ENCODE data around the gene TMEM242.

The TMEM242 gene

DNA sequence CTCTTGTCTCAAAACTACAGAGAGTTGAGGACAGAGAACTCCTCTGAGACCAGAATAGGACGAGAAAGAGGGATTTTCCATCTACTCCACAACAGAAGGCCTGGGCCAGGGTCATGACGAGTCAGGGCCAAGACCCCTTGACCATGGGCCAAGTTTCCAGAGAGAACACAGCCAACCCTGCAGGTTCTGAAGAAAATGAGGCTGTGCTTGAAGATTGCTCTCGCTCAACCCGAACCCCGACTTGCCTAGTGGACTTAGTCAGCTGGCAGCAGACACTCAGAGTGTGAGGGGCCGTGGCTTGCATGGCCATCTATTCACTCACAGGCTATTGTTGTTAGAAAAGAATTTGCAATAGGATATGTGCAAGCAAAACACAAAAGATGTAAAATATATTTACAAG lies 54.5 kb downstream of the TMEM242 start:
- DNase-seq: no peak

GRCh38 chr6:157268396-157268795 lies 54.9 kb downstream of the TMEM242 start:
- DNase-seq: no peak

DNA sequence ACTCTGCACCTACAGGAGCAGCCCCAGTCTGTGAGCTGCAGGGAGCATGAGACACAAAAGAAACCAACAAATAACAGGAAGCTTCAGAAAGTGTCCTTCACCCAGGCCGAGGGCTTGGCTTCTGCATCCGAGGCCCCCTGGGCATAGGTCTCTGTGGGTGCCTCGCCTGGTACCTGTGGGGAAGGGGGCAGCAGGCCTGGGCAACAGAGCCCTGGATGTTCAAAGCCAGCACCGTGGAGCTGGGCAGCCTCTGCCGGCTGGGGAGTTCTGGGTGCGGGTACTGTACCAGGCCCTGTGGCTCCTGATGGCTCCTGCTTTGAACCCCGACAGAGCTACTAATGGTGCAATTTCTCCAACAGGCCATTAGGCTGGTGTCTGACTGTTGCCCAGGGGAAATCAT lies 55.7 kb downstream of the TMEM242 start:
- DNase-seq: no peak

DNA sequence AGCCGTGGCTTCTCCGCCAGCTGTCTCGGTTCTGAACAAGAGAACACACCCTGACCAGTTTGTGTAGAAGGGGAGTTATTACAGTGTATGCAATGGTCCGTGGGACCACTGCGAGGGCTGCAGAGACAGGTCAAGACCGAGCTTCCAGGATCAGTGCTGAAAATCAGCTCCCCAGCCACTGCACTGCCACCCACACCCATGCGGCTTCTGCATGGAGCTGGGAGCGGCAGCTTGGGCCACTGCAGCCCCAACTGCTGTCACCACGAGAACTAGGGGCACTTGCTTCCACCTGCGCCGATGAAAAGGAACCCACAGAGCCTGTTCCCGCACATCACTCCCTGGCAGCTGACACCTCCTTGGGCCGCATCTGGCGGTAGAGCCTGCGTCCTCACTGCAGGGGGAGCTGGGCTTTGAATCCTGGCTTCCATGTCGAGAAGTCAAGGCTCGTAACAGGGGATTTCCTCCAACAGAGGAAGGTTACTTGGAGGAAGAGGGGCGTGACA lies 56.2 kb downstream of the TMEM242 start:
- DNase-seq: no peak

DNA sequence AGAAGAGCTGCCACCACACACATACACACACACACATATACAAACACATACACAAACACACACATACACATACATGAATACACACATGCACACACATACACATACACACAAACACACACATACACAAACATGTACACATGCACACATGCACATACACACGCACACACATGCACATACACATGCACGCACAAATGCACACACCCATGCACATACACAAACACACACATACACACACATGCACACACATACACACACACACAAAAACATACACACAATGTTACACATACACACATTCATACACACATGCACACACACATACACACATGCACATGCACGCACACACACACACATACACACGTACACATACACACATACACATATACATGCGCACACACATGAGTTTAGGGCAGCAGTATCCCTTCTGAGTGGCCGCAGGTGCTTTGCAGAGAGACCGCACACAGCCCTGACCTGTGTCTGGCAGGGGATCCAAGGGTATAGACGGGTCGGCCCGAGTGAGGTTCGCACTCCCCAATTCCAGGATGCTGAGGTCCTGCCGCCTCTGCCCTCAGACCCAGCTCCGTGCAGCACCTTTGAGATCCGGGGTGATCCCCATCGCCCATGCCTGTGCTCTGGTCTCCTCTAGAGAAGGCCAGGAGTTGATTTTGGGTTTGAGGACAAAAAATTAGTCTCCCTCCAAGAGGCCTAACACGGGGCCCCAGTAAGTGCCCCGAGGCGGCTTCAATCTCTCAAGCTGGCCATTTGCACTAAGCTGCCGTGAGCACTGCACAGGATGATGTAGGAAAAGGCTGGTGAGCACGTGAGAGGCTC lies 56.8 kb downstream of the TMEM242 start:
- DNase-seq: no peak

DNA sequence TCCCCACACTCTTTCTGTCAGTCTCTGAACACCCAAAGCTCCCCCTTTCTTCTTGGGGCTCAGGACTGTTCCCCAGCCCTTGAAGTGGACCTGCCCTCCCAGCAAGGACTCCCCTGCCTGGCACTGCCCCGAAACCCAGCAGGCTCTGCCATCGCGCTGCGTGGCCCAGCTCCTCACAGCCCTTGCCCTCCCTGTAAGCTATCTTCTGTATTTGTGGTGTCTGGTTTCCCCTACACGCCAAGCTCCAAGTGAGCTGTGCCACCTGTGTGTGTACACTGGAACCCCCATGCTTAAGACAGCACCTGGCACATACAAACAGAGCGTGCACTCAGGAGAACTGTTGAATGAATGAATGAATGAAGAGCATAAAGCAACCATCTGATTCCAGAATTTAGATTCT lies 57.7 kb downstream of the TMEM242 start:
- no peak for DNase-seq

DNA sequence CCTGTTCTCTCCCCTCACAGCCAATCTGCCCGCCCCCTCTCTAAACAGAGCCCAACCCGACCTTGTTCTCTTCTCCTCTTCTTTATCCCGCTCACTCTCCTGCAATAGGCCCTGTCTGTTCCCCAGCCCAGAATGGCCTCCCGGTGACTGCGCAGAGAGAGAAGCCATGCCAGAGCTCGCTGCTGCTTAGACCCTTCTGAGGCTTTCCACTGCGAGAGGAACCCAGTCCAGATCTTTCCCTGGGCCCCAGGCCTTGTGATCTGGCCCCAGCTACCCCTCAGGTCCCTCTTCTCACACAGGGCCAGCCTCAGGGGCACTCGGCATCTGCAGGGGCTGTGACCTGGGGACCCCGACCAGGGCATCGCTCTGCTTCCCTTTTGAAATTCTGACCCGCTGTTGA lies 58.1 kb downstream of the TMEM242 start:
- DNase-seq: no peak

GRCh38 chr6:157264701-157265100 lies 58.6 kb downstream of the TMEM242 start:
- DNase-seq: no peak

DNA sequence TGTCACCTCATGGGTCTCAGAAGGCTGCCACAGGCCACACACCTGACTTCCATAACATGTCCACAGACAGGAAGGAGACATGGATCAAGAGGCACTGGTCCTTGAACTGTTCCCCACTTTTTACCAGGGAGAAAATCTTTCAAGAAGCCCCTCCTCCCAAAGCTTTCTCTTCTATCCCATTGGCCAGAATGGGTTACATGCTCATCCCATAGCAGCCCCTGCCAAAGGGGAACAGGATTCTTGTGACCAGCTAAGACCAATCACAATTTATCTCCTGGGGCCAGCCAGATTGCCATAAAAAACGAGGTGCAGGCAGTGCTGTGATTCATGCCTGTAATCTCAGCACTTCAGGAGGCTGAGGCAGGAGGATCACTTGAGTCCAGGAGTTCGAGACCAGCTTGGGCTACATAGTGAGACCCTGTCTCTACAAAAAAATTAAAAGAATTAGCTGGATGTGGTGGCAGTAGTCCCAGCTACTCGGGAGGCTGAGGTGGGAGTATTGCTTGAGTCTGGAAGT lies 59.4 kb downstream of the TMEM242 start:
- no peak for DNase-seq

DNA sequence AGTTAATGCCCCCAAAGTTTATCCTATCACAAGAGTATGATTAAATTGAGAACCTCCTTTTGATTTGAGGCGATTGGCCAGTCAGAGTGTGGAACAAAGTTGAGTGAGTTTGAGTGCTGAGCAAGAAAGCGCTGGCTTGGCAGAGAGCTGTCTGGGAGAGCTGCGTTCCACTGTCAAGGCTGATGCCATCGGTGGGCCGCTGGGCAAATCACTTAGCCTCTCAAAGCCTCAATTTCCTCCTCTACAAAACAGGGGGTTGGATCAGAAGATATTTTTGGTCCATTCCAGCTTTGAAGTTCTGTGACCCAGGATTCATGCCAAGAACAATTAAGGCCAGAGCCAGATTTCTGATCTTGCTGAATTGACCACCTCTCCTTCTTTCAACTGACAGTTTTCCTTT lies 60.2 kb downstream of the TMEM242 start:
- DNase-seq: no peak

DNA sequence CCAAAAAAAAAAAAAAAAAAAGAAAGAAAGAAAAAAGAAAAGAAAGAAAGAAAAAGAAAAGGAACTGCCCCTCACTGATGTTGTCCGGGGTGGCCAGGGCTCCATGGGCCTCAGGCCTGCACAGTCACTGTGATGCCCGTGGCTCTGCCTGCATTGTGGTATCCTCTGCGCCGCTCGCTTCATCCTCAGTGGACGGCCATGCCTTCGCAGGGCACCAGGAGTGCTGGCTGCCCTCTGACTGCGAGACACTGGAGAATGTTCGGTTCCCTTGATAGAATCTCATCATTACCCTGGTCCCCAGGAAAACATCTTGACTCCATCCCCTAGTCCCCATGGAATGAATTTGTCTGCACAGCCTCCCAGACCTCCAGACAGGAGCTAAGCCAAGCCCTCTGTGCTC lies 61.7 kb downstream of the TMEM242 start:
- no peak for DNase-seq

- no peak for DNase-seq
Measured at GRCh38 chr6:157260735-157261410, 62.4 kb downstream of the TMEM242 start.

DNA sequence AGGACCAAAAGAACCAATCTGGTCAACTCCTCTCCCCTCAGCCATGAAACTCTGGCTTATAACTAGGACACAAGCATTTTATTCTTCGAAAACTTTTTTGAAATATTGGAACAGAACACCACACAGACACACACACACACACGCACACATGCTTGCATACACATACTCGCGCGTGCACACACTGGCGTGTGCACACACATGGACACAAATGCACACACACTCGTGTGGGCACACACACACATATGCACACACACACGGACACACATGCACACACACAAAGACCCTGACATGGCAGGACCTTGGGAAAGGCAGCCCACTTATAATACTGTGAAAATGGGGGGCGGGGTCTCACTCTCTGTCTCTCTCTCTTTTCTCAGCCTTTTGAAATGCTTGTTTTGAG lies 63.9 kb downstream of the TMEM242 start:
- no peak for DNase-seq

DNA sequence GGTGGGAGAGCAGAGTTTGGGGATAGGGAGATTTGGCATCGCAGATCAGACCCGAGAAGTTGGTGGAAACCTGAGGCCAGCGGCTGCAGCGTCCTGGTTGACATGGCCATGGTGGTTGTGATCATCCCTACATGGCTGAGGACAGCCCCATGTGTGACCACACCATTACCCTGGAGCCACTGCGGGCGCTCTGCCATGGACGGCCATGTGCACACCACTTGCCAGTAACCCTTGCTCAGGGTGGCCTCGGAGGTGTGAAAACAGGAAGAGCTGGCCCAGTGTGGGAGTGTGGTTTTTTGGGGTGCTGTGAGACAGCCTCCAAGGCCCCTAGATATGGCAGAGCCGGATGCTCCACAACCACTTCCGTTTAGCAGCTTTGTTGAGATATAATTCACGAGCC lies 64.4 kb downstream of the TMEM242 start:
- DNase-seq: no peak

- no peak for DNase-seq
Measured at GRCh38 chr6:157255079-157255478, 68.2 kb downstream of the TMEM242 start.

GRCh38 chr6:157254538-157254937 lies 68.8 kb downstream of the TMEM242 start:
- no peak for DNase-seq

- no peak for DNase-seq
Measured at GRCh38 chr6:157253699-157254098, 69.6 kb downstream of the TMEM242 start.

- DNase-seq: no peak
Measured at GRCh38 chr6:157253017-157253416, 70.3 kb downstream of the TMEM242 start.

- no peak for DNase-seq
Measured at GRCh38 chr6:157251586-157252247, 71.6 kb downstream of the TMEM242 start.

GRCh38 chr6:157249826-157250225 lies 73.5 kb downstream of the TMEM242 start:
- DNase-seq: no peak

GRCh38 chr6:157248264-157248663 lies 75.1 kb downstream of the TMEM242 start:
- no peak for DNase-seq

DNA sequence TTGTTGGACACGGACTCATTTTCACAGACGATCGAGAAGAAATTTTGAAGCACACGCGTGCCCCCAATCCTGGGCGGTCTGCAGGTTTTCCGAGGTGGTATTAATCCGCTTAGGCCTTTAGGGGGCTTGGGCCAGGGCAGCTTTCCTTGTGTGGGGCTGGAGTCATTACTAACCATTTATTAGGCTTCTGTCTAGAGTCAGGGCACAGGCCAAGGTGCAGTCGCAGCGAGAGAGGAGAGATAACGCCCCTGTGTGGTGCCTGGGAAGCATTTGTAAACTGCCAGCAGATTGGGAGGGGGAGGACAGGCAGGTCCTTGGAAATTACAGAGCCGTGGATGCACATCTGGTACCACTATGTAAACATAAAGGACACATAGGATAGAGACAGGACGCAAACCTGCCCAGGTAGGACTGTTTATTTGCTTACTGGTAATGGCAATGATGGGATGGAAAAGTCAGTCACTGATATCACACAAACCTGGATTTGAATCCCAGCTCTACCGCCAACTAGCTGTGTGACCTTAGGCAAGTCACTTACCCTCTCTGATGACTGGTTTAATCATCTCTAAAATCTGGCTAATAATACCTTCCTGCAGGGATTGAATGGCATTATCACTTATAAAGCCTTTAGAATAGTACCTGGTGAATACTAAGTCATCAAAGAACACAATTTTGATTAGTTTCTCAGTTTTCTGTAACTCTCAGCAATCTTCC lies 76.4 kb downstream of the TMEM242 start:
- no peak for DNase-seq

All from T-helper 9 cell (primary cell).